Hepatocyte (in vitro differentiated cells): ENCODE measurements around the gene PTPRU.

Source experiments
- EZH2 ChIP-seq: fragments of 200-600 bp; sonication (generic); IDR thresholded peaks from 2 replicates; pipeline ENCODE4 v1.6.1; 2016; ENCODE audit warnings: antibody characterized with exemption, mild to moderate bottlenecking, borderline replicate concordance
- EZH2phosphoT487 ChIP-seq: fragments of 200-600 bp; sonication (generic); IDR thresholded peaks from one replicate; pipeline ENCODE4 v1.6.1; 2018; ENCODE audit warnings: antibody characterized with exemption, mild to moderate bottlenecking, low read depth, moderate library complexity; ENCODE audit not compliant: unreplicated experiment, severe bottlenecking
- TF ChIP-seq, protein P1 (sequence below): fragments of 200-600 bp; sonication (generic); IDR thresholded peaks from 2 replicates; pipeline ENCODE4 v1.5.1; 2016; ENCODE audit warnings: antibody characterized with exemption, mild to moderate bottlenecking; ENCODE audit not compliant: poor library complexity

DNA sequence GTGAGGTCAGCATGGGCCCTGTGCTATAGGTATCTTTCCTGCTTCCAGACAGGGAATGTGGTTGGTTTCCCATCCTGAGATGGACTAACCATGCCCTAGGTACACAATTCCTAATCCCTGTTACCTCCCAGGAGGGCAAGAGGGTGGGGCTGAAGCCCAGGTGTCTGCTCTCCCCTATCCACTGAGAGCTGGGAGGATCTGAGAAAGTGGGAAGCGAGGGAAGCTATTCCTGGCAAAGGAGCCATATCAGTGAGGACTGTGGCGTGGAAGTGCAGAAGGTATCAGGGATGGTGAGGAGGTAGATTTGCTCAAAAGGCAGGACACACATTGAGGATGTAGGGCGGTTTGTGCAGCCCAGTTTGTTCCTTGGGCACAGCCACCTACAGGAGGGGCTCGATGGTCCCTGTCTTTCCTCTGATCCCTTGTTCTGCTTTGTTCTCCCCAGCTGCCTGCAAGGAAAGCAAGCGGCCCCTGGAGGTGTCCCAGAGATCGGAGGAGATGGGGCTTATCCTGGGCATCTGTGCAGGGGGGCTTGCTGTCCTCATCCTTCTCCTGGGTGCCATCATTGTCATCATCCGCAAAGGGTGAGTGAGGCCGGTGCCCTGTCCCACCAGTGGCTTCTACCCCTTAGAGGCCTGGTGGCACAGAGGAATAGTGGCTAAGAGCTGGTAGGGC is 48.1 kb downstream of the PTPRU start:
- TF ChIP-seq, protein P1, sequence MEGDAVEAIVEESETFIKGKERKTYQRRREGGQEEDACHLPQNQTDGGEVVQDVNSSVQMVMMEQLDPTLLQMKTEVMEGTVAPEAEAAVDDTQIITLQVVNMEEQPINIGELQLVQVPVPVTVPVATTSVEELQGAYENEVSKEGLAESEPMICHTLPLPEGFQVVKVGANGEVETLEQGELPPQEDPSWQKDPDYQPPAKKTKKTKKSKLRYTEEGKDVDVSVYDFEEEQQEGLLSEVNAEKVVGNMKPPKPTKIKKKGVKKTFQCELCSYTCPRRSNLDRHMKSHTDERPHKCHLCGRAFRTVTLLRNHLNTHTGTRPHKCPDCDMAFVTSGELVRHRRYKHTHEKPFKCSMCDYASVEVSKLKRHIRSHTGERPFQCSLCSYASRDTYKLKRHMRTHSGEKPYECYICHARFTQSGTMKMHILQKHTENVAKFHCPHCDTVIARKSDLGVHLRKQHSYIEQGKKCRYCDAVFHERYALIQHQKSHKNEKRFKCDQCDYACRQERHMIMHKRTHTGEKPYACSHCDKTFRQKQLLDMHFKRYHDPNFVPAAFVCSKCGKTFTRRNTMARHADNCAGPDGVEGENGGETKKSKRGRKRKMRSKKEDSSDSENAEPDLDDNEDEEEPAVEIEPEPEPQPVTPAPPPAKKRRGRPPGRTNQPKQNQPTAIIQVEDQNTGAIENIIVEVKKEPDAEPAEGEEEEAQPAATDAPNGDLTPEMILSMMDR: no peak
- TF ChIP-seq EZH2: no peak
- TF ChIP-seq EZH2phosphoT487: no peak
